PC-9 (cell line): ENCODE data around the gene PLET1. TPM values are rescaled to one million over a fixed set of nuclear protein-coding genes. Genes with fewer than 3 reads are reported as not detected.

Experiments used
- BruUV-seq: library from RNA; stranded (reverse); fragments of 400-500 nt; replicated peaks from 2 replicates; lab custom pipeline; 2021; lab: Mats Ljungman, UMichigan
- CTCF ChIA-PET: fragments of 300-600 bp; sonication (Branson Sonifier 250); formaldehyde crosslinking; loops from one replicate; lab custom pipeline; 2022; ENCODE audit warnings: antibody characterized with exemption; lab: Charles Lee
- POLR2A ChIA-PET: fragments of 300-600 bp; sonication (Branson Sonifier 250); formaldehyde crosslinking; loops from one replicate; lab custom pipeline; 2022; ENCODE audit warnings: antibody characterized with exemption; ENCODE audit not compliant: unreplicated experiment; lab: Charles Lee
- DNase-seq, 2 experiments: peaks; one replicate each; pipeline versions ENCODE4 v3.0.0 to v3.0.0-alpha.2; 2015 to 2022; ENCODE audit warnings: mixed read lengths in 1 of 2
- H2AFZ ChIP-seq: fragments of 200-600 bp; sonication (generic); 2 replicates; pipeline ENCODE4 v1.8.1; 2017; ENCODE audit warnings: antibody characterized with exemption
- H3F3A ChIP-seq: fragments of 200-600 bp; sonication (generic); 2 replicates; pipeline ENCODE4 v1.8.1; 2017; ENCODE audit warnings: antibody characterized with exemption, mild to moderate bottlenecking, low read depth; ENCODE audit not compliant: insufficient read depth
- H3K27ac ChIP-seq: fragments of 200-600 bp; sonication (generic); 2 replicates; pipeline ENCODE4 v1.6.1; 2016; ENCODE audit warnings: mixed run types
- H3K27me3 ChIP-seq: fragments of 200-600 bp; sonication (generic); 2 replicates; pipeline ENCODE4 v1.6.1; 2016; ENCODE audit warnings: low read depth, mixed run types; ENCODE audit not compliant: insufficient read depth
- H3K36me3 ChIP-seq: fragments of 200-600 bp; sonication (generic); 2 replicates; pipeline ENCODE4 v1.6.1; 2016; ENCODE audit warnings: low read depth, mixed run types
- H3K4me1 ChIP-seq: fragments of 200-600 bp; sonication (generic); replicated peaks from 2 replicates; pipeline ENCODE4 v1.6.1; 2016; ENCODE audit warnings: mixed run types; ENCODE audit not compliant: insufficient read depth
- H3K4me2 ChIP-seq: fragments of 200-600 bp; sonication (generic); 2 replicates; pipeline ENCODE4 v1.6.1; 2017; ENCODE audit warnings: mixed run types
- H3K4me3 ChIP-seq: fragments of 200-600 bp; sonication (generic); 2 replicates; pipeline ENCODE4 v1.6.1; 2016; ENCODE audit warnings: mixed run types
- H3K79me2 ChIP-seq: fragments of 200-600 bp; sonication (generic); 2 replicates; pipeline ENCODE4 v1.6.1; 2017; ENCODE audit warnings: low read depth, mixed run types
- H3K9me2 ChIP-seq: fragments of 200-600 bp; sonication (generic); 2 replicates; pipeline ENCODE4 v1.8.1; 2017; ENCODE audit warnings: mild to moderate bottlenecking; ENCODE audit not compliant: insufficient read depth
- H3K9me3 ChIP-seq: fragments of 200-600 bp; sonication (generic); 2 replicates; pipeline ENCODE4 v1.8.1; 2016; ENCODE audit warnings: low read depth; ENCODE audit not compliant: insufficient read depth
- H4K20me1 ChIP-seq: fragments of 200-600 bp; sonication (generic); 2 replicates; pipeline ENCODE4 v1.8.1; 2017; ENCODE audit not compliant: insufficient read depth
- CTCF ChIP-seq: fragments of 200-600 bp; sonication (generic); conservative IDR thresholded peaks from 2 replicates; pipeline ENCODE4 v1.6.1; 2017; ENCODE audit warnings: mixed run types, antibody characterized with exemption, mild to moderate bottlenecking, moderate library complexity
- EZH2 ChIP-seq: fragments of 200-600 bp; sonication (generic); IDR thresholded peaks from 2 replicates; pipeline ENCODE4 v1.8.0; 2017; ENCODE audit warnings: antibody characterized with exemption, low read depth
- intact Hi-C: fragments of 100-400 bp; cut with micrococcal nuclease; formaldehyde crosslinking; loops from one replicate; pipeline ENCODE4 v1.10.0; 2022; ENCODE audit not compliant: unreplicated experiment
- total RNA-seq: library from RNA; stranded (reverse); gene quantifications from 2 replicates; pipeline ENCODE4 v1.2.3, GENCODE V29; 2021

Gene PLET1
- total RNA-seq, 1 experiment from 2014 or later: not detected

GRCh38 chr11:112307616-112308015 lies 47.0 kb upstream of the PLET1 start:
- Histone ChIP-seq H3K9me2 (no peaks in the 10 kb centered on the region), H3F3A (peaks cover 16% of the 10 kb centered on the region; the same call in 1 of the 2 replicates), H3K4me1 (peaks cover 21% of the 10 kb centered on the region), H3K4me3 (no peak overlapping the region), H3K4me2 (no peak overlapping the region), H3K9me3 (peaks cover 4% of the 10 kb centered on the region; the same call in 1 of the 2 replicates), H3K27me3 (no peaks in the 10 kb centered on the region), H4K20me1 (no peaks in the 10 kb centered on the region), H3K27ac (no peak overlapping the region), H2AFZ (no peak overlapping the region), H3K36me3 (no peaks in the 10 kb centered on the region), H3K79me2 (no peaks in the 10 kb centered on the region)
- ChIA-PET CTCF (no interaction called here), POLR2A (no interaction called here)
- DNase-seq: no peak
- TF ChIP-seq EZH2 (no peak), CTCF (no peak)
- intact Hi-C loops: no loop called here
- BruUV-seq: no TSS peak

- Histone ChIP-seq H3K79me2 (no peaks in the 10 kb centered on the region), H2AFZ (no peak overlapping the region), H3K27ac (no peak overlapping the region), H3K9me2 (no peaks in the 10 kb centered on the region), H3K4me1 (peaks cover 33% of the 10 kb centered on the region), H3K27me3 (no peaks in the 10 kb centered on the region), H3F3A (peaks cover 16% of the 10 kb centered on the region; the same call in 1 of the 2 replicates), H3K36me3 (no peaks in the 10 kb centered on the region), H3K4me2 (no peak overlapping the region), H3K4me3 (no peak overlapping the region), H3K9me3 (peaks cover 4% of the 10 kb centered on the region; the same call in 1 of the 2 replicates), H4K20me1 (no peaks in the 10 kb centered on the region)
- TF ChIP-seq CTCF (no peak), EZH2 (no peak)
- POLR2A ChIA-PET: interaction anchor here (0.6 kb wide), 1 partner anchor 93 kb away, joined by 5 read pairs; no protein-coding TSS in a partner anchor
- no TSS peak for BruUV-seq
- intact Hi-C loops: no loop called here
- CTCF ChIA-PET: no interaction called here
- peak in 1 of 2 experiments; percentile 9 for DNase-seq
Measured at GRCh38 chr11:112306230-112306629, 45.6 kb upstream of the PLET1 start.

DNA sequence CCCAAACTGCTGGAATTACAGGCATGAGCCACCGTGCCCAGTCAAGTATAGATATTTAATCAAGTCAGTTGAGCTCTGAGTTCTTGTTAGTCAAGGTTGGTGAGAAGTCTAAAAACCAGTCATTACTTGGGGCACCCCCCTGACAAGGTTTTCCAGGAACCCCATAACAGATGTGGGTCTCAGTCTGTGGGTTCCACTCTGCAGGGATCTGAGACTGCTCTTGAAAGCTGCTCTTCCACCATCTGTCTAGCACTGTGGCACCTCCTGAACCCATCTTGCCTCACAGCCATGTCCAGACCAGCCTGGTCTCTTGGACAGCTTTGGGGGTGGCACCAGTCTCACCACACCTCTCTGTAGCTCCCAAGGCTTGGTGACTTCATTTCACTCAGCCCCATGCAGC lies 44.3 kb upstream of the PLET1 start:
- POLR2A ChIA-PET: no interaction called here
- Histone ChIP-seq H3K27me3 (no peaks in the 10 kb centered on the region), H3K9me2 (no peaks in the 10 kb centered on the region), H3K9me3 (peaks cover 4% of the 10 kb centered on the region; the same call in 1 of the 2 replicates), H3K4me1 (peaks cover 20% of the 10 kb centered on the region), H3K4me2 (no peak overlapping the region), H3K4me3 (no peak overlapping the region), H3K36me3 (no peaks in the 10 kb centered on the region), H4K20me1 (no peaks in the 10 kb centered on the region), H3K79me2 (no peaks in the 10 kb centered on the region), H2AFZ (no peak overlapping the region), H3K27ac (no peak overlapping the region), H3F3A (peaks cover 2% of the 10 kb centered on the region; the same call in 1 of the 2 replicates)
- BruUV-seq: no TSS peak
- intact Hi-C loops: no loop called here
- TF ChIP-seq EZH2: no peak
- no peak for TF ChIP-seq CTCF
- no peak for DNase-seq
- CTCF ChIA-PET: no interaction called here
